Cardiac fibroblast (primary cell): Measurements from ENCODE around the gene NAV3.

Experiments used
- DNase-seq, 2 donors: peaks; one replicate each; pipeline versions ENCODE4 v3.0.0 to v3.0.0-alpha.2; 2010; ENCODE audit warnings: low read depth in 2 of 2
- H3K4me3 ChIP-seq, 2 donors: replicated peaks in 1 of 2; 1 replicate in 1 of 2; 2 replicates in 1 of 2; pipeline ENCODE4 v1.5.1; 2011; ENCODE audit warnings: low read depth in 2 of 2, low read length in 2 of 2, mild to moderate bottlenecking in 2 of 2, moderate library complexity in 1 of 2
- CTCF ChIP-seq: IDR thresholded peaks from one replicate; pipeline ENCODE4 v1.5.1; 2011; ENCODE audit warnings: low read depth, mild to moderate bottlenecking, low read length, inconsistent platforms

Gene NAV3

GRCh38 chr12:77914081-77914488 is 83.4 kb downstream of the NAV3 start:
- peak; percentile 9 to 15 for DNase-seq
- no peak for TF ChIP-seq CTCF
- H3K4me3 ChIP-seq, result no peak overlapping the region

GRCh38 chr12:77915071-77915600 is 84.4 kb downstream of the NAV3 start:
- DNase-seq, result no peak
- no peak for TF ChIP-seq CTCF
- H3K4me3 ChIP-seq, result no peak overlapping the region

GRCh38 chr12:77916276-77916675 is 85.6 kb downstream of the NAV3 start:
- DNase-seq, result no peak
- no peak overlapping the region for H3K4me3 ChIP-seq
- TF ChIP-seq CTCF, result no peak

- no peak overlapping the region for H3K4me3 ChIP-seq
- no peak for DNase-seq
- no peak for TF ChIP-seq CTCF
Measured at GRCh38 chr12:77918046-77918445, 87.4 kb downstream of the NAV3 start.

- no peak for DNase-seq
- TF ChIP-seq CTCF, result no peak
- H3K4me3 ChIP-seq, result no peak overlapping the region
Measured at GRCh38 chr12:77919450-77919849, 88.8 kb downstream of the NAV3 start.

- TF ChIP-seq CTCF, result no peak
- H3K4me3 ChIP-seq, result no peak overlapping the region
- no peak for DNase-seq
Measured at GRCh38 chr12:77923882-77924281, 93.2 kb downstream of the NAV3 start.

GRCh38 chr12:77924703-77925102 is 94.0 kb downstream of the NAV3 start:
- no peak overlapping the region for H3K4me3 ChIP-seq
- DNase-seq, result peak in 1 of 2 donors; percentile 27
- TF ChIP-seq CTCF, result no peak
